HG03558 (cell line): ENCODE results near the gene CYBC1.

Source experiments
- ATAC-seq: cut with Tn5 transposase; IDR thresholded peaks from one replicate; pipeline ENCODE4 v1.9.1; 2021; ENCODE audit warnings: moderate number of reproducible peaks; ENCODE audit not compliant: unreplicated experiment; ENCODE audit errors: extremely low read depth

CYBC1 gene

DNA sequence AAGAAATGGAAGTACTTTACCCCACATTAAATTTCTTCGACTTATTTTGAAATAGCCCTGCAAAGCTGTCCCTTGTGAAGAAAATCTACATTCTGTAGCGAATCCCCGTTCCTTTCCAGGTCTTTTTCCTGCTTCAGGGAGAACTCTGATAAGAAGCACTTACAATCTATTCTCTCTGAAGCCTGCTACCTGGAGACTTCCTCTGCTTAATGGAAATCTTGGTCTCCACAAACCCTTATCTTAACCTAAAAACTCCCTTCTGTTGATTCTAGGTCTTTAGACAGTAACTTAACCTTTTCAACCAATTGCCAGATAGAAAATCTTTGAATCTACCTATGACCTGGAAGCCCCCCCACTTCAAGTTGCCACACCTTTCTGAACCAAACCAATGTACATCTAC is 1.6 kb upstream of the CYBC1 start:
- ATAC-seq = no peak

DNA sequence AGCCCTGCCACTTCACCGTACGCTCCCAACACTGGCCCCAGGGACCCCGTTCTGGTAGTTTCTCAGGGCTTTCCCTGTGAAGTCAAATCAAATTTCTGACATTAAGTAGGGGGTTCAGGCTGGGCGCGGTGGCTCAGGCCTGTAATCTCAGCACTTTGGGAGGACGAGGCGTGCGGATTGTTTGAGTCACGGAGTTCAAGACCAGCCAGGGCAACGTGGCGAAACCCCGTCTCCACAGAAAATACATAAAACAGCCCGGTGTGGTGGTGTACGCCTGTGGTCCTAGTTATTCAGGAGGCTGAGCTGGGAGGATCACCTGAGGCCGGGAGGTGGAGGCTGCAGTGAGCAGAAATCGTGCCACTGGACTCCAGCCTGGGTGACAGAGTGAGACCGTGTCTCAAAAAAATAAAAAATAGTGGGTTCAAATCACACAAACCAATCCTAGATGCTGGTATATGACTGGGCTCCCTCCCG is 632 bp downstream of the CYBC1 start:
- ATAC-seq = no peak

DNA sequence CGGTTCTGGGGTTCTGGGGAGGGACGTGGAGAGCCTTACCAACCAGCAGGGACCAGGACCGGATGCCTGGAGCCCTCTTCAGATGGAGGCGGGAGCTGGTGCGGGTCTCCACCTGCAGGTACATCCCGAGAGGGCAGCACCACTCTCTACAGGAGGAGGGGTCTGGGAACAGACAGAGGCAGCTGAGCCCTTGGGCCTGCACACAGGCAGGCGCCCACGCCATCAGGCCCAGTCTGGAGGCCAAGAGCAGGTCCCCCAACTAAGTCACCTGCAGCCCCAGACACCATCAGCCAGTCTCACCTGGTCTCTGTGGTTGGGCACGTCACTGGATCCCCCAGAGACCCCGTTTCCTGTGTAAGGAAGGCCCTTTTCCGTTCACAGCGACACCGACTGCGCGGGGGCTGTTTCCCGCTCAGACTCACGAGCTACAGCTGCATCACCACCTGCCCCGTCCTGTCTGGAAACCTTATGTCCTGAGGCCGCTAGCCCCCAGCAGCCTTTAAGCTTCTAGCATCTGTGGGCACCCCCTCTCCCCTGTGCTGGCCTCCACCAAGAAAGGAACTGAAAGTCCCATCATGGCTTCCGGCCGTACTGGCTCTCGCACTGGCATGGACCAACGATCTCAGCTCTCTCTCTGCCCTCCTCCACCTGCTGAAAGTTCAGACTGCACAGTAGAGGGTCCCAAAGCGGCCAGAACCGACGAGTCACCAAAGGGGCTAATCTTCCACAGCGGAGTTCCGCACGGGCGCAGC is 1.2 kb downstream of the CYBC1 start:
- ATAC-seq = no peak

DNA sequence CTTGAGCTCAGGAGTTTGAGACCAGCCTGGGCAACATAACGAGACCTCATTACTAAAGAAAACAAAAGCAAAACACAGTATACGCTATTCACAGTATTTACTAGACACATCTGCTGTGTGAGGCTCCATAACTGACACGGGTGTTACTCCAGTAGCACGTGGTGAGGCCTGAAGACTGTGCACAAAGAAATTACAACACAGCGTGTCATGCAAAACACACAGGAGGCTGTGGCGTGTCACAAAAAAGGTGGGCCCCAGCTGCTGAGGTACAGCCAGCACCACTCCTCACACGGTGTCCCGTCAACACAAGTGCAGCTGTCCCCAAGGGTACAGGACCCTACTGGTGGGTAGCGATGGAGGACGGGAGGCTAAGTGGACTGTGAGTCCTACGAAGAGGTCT is 2.7 kb downstream of the CYBC1 start:
- no peak for ATAC-seq

DNA sequence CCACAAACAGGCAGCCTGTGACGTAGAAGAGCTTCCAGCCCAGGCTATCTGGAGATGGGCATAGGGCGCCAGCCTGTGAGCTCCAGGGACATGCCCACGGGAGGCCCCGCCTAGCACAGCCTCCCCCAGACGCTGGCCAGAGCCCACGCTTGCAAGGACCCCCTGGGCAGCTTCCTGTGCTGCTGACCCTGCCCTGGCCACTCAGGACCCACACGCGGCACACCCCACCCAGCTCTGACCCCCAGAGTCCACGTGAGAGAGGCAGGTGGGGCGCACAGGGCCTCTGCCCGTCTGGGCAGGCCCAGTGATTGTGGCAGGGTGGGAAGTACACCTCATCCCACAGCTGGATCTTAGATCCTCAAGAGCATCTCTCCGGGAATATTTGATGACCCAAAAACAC is 3.9 kb downstream of the CYBC1 start:
- ATAC-seq = no peak

DNA sequence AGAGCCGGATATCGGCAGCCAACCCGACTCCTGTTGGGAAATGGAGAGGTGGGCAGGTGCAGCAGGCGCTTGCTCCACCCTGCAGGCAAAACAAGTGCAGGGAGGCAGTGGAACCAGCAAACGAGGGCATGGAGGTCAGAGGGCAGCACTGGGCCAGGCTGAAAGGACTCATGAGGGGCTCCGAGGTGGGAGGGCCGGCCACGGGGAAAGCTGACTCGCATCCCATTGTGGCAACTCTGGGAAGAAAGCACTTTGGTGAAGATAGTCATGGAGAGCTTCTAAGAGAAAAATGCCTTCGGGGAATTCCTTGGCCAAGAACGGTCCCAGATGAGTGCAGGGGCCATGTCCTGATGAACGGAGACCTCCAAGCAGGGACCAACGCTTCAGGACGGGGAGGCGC is 4.4 kb downstream of the CYBC1 start:
- ATAC-seq = no peak

DNA sequence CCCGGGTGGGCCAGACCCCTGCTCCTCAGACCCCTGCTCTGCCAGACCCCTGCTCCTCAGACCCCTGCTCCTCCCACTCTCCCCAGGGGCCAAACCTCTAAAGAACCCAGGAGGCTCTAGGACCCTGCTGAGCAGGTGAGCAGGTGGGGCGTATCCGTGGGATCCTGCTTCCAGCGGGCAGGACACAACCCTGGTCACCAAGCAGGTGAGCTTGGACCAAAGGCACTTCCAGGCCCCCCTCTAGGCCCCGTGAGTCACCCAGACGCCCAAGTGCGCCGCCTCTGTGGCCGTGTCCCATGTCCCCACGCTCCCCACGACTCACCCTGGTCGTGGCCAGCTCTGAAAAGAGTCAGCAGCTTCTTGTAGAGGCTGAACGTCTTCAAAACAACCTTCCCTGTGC is 5.0 kb downstream of the CYBC1 start:
- no peak for ATAC-seq

DNA sequence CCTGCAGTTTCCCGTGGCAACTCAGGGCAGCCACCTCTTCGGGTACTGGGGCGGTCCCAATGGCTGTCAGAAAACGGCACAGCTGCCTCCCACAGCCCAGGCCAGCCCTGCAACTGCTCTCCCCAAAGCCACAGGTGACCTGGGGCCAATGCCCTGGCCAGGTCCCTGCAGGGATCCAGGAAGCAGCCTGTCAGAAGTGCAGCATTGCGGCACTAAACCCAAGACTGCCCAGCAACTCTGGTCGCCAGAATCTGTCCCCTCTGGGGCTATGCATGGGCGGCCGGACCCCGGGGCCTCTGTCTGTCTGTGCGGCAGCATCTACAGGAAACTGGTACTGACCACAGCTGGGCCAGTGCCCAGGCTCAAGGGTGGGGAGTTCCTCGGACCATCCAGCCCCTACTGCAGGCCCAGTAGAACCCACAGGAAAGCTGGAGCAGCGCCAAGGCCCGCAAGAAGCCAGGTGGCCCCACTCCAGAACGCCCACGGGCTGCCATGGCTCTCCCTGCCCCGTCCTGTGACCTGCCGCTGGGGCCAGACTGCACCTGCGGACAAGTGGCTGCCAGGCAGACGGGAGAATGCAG is 5.5 kb downstream of the CYBC1 start:
- no peak for ATAC-seq

DNA sequence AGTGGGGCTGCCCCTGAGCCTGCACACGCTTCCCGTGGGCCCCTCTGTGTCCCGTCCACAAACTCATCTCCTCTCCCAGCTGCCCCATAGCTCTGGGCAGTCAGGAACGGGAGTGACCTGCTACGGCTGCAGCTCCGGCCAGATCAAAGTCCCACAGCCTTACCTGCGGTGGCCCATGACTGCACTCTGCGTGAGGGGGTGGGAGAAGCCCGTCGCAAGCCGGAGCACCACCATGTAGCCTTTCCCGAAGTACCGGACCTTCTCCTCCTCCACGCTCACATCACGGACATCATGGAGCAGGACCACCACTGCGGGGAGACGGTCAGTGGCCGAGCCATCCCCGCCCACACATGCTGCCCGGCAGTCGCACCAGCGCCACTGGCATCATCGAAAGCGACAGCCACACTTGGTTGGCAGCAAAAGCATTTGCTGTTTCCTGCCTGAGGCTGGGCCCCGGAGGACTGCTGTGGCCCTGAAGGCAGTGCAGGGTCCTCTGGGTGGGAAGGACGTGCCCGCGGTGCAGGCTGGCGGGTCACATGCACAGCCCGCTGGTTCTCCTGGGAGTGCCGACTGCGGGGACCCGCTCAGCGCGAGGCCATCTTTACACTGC is 6.2 kb downstream of the CYBC1 start:
- ATAC-seq = no peak

DNA sequence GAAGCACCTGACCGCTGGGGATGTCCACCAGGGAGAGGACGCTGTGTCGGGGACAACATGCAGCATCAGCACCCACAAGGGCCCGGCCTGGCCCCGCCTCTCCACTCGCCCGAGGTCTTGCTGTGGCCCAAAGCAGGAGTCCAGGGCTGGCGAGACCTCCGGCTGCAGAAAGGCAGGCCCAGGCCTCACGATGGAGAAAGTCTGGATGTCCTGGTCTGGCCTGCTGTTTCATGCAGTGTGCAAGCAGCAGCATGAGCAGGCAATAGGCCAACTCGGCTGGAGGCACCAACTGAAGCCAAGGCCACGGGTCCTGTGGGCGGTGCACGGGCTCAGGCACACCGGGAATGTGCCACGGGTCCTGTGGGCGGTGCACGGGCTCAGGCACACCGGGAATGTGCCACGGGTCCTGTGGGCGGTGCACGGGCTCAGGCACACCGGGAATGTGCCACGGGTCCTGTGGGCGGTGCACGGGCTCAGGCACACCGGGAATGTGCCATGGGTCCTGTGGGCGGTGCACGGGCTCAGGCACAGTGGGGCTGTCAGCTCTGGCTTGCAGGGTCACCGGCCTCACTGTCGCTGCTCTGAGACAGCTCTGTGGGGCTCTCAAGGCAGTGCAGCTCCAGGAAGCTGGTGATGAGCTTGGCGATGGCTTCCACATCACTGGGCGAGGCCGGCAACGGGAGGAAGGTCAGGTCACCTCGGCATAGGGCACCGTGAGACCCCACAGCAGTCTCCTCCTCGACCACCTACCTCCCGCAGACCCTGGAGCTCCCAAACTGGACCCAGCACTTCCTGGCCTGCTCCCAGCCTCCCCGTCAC is 6.9 kb downstream of the CYBC1 start:
- no peak for ATAC-seq

DNA sequence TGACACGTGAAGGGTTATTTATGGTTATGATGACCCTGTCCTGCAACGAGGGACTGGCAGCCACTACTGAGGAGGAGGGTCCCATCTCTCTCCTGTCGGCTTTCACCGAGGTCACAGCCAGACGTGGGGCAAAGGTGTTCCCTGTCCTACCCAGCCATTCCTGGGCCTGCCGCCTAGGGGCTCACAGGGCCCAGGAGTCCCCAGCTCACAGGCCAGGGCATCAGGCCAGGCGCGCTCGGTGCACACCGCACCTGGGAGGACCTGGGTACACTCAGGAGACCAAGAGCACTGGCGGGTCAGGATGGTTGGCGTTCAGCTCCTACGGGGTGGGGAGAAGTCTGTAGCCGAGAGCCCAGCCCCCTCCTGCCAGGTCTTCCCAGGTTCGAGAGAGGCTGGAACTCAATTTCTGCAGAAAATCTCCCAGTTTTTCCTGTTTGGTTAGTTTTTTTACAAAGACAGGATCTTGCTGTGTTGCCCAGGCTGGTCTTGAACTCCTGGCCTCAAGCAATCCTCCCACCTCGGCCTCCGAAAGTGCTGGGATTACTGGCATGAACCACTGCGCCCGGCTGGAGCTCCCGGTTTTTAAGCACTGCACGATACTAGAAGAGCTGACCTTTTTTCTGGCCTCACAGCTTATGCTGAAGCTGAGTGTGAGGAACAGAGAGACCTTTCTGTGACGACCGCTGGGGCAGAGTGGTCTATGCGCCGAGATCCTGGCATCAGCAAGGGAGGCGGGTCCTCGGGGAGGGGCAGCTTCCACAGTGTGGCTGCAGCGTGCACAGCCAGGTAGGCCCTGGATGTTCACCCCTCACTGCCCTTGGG is 7.7 kb downstream of the CYBC1 start:
- ATAC-seq = no peak

DNA sequence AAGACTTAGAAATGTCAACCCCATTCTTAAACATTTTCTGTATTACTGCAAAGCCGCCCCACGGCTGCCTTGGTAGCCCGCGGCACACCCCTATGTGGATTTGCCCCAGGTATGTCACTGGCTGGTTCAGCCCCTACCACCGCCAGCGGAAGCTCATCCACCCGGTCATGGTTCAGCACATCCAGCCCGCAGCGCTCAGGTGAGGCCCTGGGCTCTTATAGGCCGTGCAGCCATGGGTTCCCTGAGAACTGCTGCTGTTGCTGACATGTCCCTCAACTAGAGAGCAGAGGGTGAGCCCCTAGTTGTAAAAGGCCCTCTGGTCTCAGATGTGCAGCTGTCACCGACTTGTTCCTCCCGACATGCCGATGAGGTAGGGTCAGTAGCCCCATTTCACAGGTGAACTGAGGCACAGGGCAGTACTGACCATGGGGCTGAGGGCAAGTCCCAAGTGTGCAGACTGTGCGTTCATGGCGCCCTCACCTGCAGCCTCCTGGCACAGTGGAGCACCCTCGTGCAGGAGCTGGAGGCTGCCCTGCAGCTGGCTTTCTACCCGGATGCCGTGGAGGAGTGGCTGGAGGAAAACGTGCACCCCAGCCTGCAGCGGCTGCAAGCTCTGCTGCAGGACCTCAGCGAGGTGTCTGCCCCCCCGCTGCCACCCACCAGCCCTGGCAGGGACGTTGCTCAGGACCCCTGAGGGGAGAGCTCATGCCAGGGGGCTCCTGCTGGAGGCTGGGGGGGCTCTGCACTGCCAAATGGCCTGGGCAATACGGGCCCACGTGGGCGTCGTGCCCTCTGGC is 8.7 kb downstream of the CYBC1 start:
- ATAC-seq = no peak

DNA sequence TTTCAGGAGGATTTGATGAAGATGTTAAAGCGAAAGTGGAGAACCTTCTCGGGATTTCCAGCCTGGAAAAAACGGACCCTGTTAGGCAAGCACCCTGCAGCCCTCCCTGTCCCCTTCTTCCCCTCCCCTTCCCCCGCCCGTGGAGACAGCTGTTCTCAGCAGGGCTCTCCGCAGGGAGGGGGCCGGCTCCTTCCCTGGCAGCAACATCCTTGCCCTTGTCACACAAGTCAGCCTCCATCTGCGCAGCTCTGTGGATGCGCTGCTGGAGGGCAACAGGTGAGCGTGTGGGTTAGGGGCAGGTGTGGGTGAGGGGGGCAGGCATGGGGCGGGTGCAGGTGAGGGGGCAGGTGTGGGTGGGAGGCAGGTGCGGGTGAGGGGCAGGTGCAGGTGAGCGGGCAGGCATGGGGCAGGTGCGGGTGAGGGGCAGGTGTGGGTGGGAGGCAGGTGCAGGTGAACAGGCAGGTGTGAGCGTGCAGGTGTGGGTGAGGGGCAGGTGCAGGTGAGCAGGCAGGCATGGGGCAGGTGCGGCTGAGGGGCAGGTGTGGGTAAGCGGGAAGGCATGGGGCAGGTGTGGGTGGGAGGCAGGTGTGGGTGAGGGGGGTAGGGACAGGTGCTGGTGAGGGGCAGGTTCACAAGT is 9.4 kb downstream of the CYBC1 start:
- ATAC-seq = no peak

DNA sequence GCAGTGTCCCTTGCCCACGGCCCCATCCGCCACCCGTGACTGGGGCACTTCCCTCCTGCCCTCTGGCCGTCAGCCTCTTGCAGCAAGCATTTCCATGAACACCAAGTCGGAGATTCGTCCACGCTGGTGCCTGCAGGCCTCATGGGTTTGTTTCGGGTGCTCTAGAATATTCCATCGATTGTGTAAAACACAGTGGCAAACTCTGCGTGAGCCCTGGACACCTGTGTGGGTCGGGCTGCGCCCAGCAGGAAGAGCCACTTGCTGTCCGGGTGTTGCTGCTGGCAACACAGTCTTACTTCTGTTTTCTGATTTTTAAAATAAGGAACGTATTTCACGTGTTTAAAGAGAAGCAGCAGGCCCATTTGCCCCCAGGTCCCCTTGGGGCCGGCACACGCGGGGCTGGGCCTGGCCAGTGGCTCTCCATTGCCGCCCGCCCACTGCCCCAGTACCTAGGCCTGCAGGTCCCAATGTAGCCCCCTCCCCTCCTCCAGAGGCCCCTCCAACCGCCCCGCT is 10.0 kb downstream of the CYBC1 start:
- no peak for ATAC-seq

DNA sequence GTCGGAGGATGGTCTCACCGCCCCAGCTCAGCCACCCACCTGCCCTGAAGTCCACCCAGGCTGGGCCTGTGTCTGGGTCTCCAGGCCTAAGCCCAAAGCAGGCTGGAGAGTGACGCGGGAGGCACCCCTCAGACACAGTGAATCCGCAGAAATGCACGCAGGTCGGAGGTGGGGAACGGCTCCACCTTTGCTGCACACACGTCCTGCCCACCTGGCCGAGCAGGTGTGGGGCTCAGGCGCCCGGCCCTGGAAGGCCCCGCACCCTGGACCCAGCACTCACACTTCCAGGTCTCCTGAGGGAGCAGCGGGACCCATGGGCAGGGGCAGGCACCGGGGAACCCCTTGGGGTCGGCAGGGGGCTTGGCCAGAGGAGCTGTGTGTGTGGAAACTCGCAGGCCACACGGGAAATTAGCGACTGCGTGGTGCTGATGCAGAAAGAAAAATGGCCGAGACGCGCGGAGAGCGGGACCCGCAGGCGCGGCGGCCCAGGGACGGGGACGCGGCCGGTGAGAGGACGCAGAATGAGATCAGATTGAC is 10.7 kb downstream of the CYBC1 start:
- ATAC-seq = no peak

DNA sequence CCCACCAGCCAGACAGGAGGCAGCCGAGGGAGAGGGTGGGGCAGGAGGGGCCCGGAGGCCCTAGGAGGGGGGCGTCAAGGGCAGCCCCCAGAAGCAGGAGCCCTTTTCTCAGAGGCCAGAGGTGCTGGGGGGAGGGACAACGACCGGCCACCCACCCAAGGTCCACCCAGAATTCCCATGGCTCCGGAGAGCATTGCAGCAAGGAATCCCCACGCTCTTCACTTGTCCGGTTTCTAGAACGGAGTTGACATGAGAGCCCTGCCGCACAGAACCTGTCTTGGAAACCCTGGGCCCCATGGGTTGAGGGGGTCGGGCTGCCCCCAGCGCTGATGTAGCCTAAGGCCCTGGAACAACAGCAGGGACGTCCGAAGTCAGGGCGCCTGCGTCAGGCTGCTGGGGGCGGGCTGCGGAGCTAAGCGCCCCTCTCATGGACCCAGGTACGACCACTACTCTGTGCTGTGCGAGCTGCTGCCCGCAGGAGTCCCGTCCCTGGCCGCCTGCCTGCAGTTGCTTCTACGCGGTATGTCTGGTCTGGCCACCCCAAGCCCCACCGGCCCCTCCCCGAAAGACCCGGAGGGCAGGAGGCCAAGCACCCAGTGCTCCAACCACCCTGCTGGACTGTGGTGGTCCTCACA is 11.2 kb downstream of the CYBC1 start:
- ATAC-seq = no peak

DNA sequence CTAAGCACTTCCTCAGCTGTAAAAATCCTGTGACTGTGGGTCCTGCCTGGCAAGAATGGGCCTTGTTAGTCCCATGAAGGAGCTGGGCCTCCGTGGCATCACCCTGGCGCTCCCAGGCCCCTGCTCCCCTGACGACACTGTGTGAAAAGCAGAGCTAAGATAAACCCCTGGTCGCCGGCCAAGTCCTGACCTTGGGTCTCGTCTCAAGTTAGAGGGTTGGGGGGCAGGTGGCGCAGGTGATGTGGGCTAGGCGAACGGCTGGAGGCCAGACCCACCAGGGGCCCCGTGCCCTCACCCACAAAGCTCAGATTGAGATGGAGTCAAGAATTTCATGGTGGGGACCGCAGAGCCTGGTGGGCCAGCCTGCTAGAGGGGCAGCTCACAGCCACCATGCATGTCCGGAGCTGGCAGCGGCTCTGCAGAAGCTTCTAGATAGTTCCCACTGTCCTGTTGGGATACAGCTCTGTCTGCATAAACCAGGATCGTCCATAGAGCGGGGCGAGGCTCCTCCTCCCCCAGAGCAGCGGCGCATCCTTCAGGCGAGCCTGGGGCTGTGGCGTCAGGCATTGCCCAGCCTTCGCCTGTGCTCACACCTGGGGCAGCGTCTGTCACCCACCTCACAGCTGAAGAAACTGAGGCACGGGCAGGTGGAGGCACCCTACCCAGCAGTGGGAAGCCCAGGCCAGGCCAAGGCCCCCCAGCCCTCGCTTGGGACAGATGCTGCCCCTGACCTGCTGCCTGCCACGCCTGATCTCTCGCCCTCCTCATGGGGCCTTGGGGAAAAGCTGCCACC is 12.0 kb downstream of the CYBC1 start:
- ATAC-seq = no peak
